ENCODE data around the gene ZAR1L. TPM values are rescaled to one million over a fixed set of nuclear protein-coding genes. Genes with fewer than 3 reads are reported as not detected.

The ZAR1L gene
- total and polyA plus RNA-seq, 2 of the 4 experiments (the other 2 are of a cell fraction), result not detected

DNA sequence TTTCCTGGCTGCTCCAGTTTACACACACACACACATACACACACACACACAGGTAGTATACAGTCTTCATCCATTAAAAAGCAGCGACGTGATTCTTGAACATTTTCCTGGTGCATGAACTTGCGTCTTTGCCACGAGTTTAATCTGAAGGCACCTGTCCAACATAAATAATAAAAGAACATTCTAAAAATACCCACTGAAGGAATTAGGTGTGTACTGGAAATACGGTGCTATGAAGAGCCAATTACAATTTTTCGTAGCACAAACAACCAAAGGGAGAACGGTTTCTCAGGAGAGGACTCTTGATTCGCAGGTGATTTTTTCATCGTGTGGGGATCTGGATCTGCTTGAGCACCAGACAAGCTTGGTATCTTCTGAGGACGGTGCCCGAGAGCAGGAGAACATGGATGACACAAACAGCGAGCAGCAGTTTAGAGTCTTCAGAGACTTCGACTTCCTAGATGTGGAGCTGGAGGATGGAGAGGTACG, 61.2 kb downstream of the ZAR1L start:
- H3K9me1 ChIP-seq (ENCODE audit: insufficient read depth, low read length), result peaks cover 6% of the 10 kb centered on the region; the same call in 1 of the 2 replicates
- WGBS, 2 experiments (ENCODE audit: extremely low coverage in 2 of 2, insufficient read length in 1 of 2), result 100% methylated on average over 4 of the region's 14 CpGs; no CpG with 5 or more reads in 1 of the 2 experiments
- H2BK15ac ChIP-seq (ENCODE audit: low read depth, low read length), result no peak overlapping the region
- dilution Hi-C loops (cut with HindIII; ENCODE audit: low sequenced_read_pairs, unreplicated experiment) (no loop called here), in situ Hi-C loops (cut with MboI; ENCODE audit: low sequenced_read_pairs) (no loop called here), intact Hi-C loops (cut with micrococcal nuclease) (no loop called here)
- BruUV-seq (replicated peaks), result no TSS peak
- no peak overlapping the region for H2BK5ac ChIP-seq (ENCODE audit: low read depth, low read length, poor library complexity, severe bottlenecking)
- H2BK20ac ChIP-seq (ENCODE audit: low read depth, low read length), result no peak overlapping the region
- H4K91ac ChIP-seq (ENCODE audit: insufficient read depth, low read depth, low read length), result no peak overlapping the region
- TF ChIP-seq CEBPB (IDR thresholded peaks at IDR 0.05; ENCODE audit: low read depth, low read length) (no peak), MAZ (IDR thresholded peaks at IDR 0.05; ENCODE audit: borderline replicate concordance, low read depth, low read length) (no peak)
- H2AK5ac ChIP-seq (ENCODE audit: low read depth, low read length), result no peak overlapping the region
- no peak overlapping the region for H2BK120ac ChIP-seq (ENCODE audit: low read depth, low read length)
- H3K36me3 ChIP-seq (ENCODE audit: control insufficient read depth, insufficient read depth, low read length), result peaks cover 13% of the 10 kb centered on the region
- H3K4ac ChIP-seq (ENCODE audit: low read depth, low read length), result no peak overlapping the region
- no peak overlapping the region for H3K23ac ChIP-seq (ENCODE audit: low read depth, low read length)
- ATAC-seq (ENCODE audit: low read depth), result no peak
- H3K18ac ChIP-seq (ENCODE audit: low read depth, low read length), result no peak overlapping the region
- no peak overlapping the region for H3K14ac ChIP-seq (replicated peaks; ENCODE audit: low read depth, low read length)
- no peak overlapping the region for H3K27ac ChIP-seq (ENCODE audit: insufficient read depth, low read length)
- no peaks in the 10 kb centered on the region; the same call in 1 of the 2 replicates for H3K4me1 ChIP-seq (ENCODE audit: control insufficient read depth, insufficient read depth, low read length)
- no peak overlapping the region for H2AFZ ChIP-seq (replicated peaks; ENCODE audit: low read length, poor library complexity)
- no peak for DNase-seq
- no peaks in the 10 kb centered on the region for H3K27me3 ChIP-seq (ENCODE audit: control insufficient read depth, insufficient read depth, low read length)
- H3K9ac ChIP-seq (ENCODE audit: low read depth, low read length), result no peak overlapping the region
- no peaks in the 10 kb centered on the region for H4K20me1 ChIP-seq (ENCODE audit: insufficient read depth, low read length)
- H4K5ac ChIP-seq (ENCODE audit: low read depth, low read length), result no peak overlapping the region
- H2AK9ac ChIP-seq (replicated peaks; ENCODE audit: low read depth, low read length, poor library complexity), result no peak overlapping the region
- no peak overlapping the region for H3K56ac ChIP-seq (ENCODE audit: extremely low read depth, insufficient read depth, low read length)
- no peak overlapping the region for H3K4me3 ChIP-seq (ENCODE audit: insufficient read depth, low read depth, low read length)
- H3K79me1 ChIP-seq (ENCODE audit: low read depth in 1 of 2, low read length in 2 of 2), result no peaks in the 10 kb centered on the region
- no peaks in the 10 kb centered on the region for H3K9me3 ChIP-seq (ENCODE audit: control insufficient read depth, insufficient read depth, low read length)
- ChIA-PET POLR2A (ENCODE audit: unreplicated experiment) (no interaction called here), CTCF (no interaction called here)
- H4K8ac ChIP-seq (ENCODE audit: low read depth in 2 of 2, low read length in 2 of 2), result no peak overlapping the region
- H3K4me2 ChIP-seq (ENCODE audit: low read depth, low read length), result no peak overlapping the region

Other genes starting within 250 kb of the ZAR1L start
- gene BRCA2, start 145 bp upstream of the ZAR1L start, total RNA-seq (2012; rRNA removed), result 9.7 and 11.7 TPM in 2 replicates
- 2.0 and 2.1 TPM in 2 replicates for gene BRCA2, start 145 bp upstream of the ZAR1L start, polyA plus RNA-seq (2012; rRNA removed)
- 0.18 and 0.28 TPM in 2 replicates for gene N4BP2L1, start 112.8 kb upstream of the ZAR1L start, total RNA-seq (2012; rRNA removed)
- 0.19 and 0.46 TPM in 2 replicates for gene N4BP2L1, start 112.8 kb upstream of the ZAR1L start, polyA plus RNA-seq (2012; rRNA removed)
- gene N4BP2L2, start 223.4 kb upstream of the ZAR1L start, total RNA-seq (2012; rRNA removed), result 34.6 and 66.7 TPM in 2 replicates
- gene N4BP2L2, start 223.4 kb upstream of the ZAR1L start, polyA plus RNA-seq (2012; rRNA removed), result 22.6 and 28.7 TPM in 2 replicates